Stimulated activated memory B cell treated with anti-CD40 and anti-IgM and Interleukin-4, amounts not matched to agents 10 μg/mL and 1 μg/mL and 100 μg/mL, for 72 hours (primary cell): ENCODE data around the gene STARD7.

Experiments
- ATAC-seq: fragments of 150-1000 bp; cut with Tn5 transposase; 2 replicates; pipeline ENCODE4 v1.10.0; 2021
- H3K27ac Mint-ChIP-seq: one replicate; pipeline ENCODE4 v1.8.0; 2022; ENCODE audit warnings: mild to moderate bottlenecking, mixed read lengths
- H3K27me3 Mint-ChIP-seq: one replicate; pipeline ENCODE4 v1.8.0; 2022; ENCODE audit warnings: mixed read lengths
- H3K36me3 Mint-ChIP-seq: one replicate; pipeline ENCODE4 v1.8.0; 2022; ENCODE audit warnings: mixed read lengths
- H3K4me1 Mint-ChIP-seq: one replicate; pipeline ENCODE4 v1.8.0; 2022; ENCODE audit warnings: mixed read lengths
- H3K4me3 Mint-ChIP-seq: one replicate; pipeline ENCODE4 v1.8.0; 2022; ENCODE audit warnings: mild to moderate bottlenecking, moderate library complexity, mixed read lengths
- H3K9me3 Mint-ChIP-seq: one replicate; pipeline ENCODE4 v1.8.0; 2022; ENCODE audit warnings: mixed read lengths

Gene STARD7

DNA sequence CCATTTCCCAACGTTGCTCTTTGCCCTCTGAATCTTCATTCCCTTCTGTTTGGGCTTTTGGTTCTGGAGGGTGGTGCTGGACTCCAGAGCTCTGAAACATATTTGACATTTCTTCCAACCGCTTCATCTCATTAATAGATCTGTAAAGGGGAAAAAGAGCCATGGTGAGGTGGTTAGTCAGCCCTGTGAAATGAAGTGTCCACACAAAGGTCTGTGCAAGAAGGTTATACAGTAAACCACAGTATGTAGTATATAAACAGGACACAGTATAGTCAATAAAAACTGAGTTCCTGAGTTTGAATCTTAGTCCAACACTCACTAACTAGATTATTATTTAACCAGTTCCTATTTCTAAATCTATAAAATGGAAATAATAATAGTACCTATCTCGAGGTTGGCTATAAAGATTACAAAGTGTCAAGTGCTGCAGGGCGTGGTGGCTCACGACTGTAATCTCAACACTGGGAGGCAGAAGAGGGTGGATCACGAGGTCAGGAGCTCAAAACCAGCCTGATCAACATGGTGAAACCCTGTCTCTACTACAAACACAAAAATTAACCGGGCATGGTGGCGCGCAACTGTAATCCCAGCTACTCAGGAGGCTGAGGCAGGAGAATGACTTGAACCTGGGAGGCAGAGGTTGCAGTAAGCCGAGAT, 13.1 kb downstream of the STARD7 start:
- Mint-ChIP-seq H3K36me3 (peaks cover 53% of the 10 kb centered on the region), H3K27ac (peak overlapping the region; percentile 25), H3K9me3 (no peaks in the 10 kb centered on the region), H3K4me1 (peaks cover 48% of the 10 kb centered on the region), H3K27me3 (no peaks in the 10 kb centered on the region), H3K4me3 (no peak overlapping the region)
- no peak for ATAC-seq

DNA sequence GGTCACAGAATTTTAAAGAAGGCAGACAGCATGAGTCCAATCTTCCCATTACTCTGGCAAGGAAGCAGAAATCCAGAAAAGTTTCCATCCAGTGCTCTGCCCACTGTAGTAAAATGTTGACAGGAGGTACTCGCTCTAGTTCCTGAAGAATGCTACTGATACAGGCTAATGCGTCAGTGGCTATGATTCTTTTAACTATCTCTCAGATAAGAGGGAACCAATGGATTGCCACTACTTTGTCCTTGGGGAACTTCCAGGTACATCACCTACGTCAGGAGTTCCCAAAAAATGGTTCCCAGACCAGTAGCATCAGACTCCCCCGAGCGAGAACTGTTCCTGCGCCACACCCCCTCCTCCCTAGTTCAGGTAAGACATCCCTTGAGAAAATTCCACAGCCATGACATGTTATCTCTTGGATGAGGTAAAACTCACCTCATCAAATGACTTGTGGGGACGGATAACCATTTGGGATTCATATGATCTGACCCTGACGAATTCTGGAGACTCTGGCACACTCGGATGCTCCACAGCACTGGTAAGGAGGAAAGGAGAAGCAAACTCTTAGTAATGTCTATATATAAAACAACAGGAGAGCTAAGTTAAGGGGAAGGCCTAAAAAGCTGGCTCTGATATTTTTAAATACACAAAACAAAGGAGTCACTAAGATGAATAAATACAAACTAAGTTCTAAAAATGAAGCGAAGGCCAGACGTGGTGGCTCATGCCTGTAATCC, 16.5 kb downstream of the STARD7 start:
- H3K27ac Mint-ChIP-seq = peak overlapping the region; percentile 26
- no peak overlapping the region for H3K4me3 Mint-ChIP-seq
- peaks cover 47% of the 10 kb centered on the region for H3K36me3 Mint-ChIP-seq
- no peaks in the 10 kb centered on the region for H3K9me3 Mint-ChIP-seq
- ATAC-seq = no peak
- no peaks in the 10 kb centered on the region for H3K27me3 Mint-ChIP-seq
- peaks cover 21% of the 10 kb centered on the region for H3K4me1 Mint-ChIP-seq

DNA sequence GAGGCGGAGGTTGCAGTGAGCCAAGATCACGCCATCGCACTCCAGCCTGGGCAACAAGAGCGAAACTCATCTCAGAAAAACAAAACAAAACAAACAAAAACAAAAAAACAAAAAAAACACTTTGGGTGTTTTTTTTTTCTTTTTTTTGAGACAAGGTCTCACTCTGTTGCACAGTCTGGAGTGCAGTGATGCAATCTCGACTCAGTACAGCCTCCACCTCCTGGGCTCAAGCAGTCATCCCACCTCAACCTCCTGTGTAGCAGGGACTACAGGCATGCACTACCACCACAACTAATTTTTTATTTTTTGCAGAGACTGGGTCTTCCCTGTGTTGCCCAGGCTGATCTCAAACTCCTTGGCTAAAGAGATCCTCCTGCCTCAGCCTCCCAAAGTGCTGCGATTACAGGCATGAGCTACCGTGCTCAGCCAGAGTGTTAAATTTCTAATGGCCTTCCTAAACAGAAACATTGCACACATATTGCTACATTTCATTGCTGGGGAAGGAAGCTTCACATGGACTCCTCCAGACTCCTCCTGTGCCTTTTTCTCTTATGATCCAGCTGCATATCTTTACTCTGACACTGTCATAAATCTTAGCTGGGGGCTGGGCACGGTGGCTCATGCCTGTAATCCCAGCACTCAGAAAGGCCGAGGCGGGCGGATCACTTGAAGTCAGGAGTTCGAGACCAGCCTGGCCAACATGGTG, 19.7 kb downstream of the STARD7 start:
- Mint-ChIP-seq H3K4me3 (no peak overlapping the region), H3K36me3 (peaks cover 55% of the 10 kb centered on the region), H3K4me1 (peaks cover 7% of the 10 kb centered on the region), H3K27me3 (no peaks in the 10 kb centered on the region), H3K27ac (no peak overlapping the region), H3K9me3 (no peaks in the 10 kb centered on the region)
- no peak for ATAC-seq

DNA sequence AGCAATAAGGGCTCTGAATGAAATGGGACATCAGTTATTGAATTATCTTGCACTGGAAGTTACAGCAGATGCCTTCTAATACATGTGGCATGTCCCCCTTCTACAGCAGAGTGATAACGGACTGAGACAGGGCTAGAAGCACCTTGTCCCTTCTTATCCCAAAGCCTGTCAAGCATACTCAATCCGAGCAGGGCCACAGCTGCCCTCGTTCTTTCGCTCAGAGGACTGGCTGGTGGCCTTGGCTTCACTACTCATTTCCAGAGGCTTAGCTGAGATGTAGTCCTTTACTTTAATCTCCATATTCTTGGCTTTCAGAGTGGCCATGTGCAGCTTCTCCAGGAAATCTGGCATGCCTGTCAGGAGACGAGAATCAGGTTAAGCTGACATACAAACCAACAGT, 22.1 kb downstream of the STARD7 start:
- Mint-ChIP-seq H3K36me3 (peaks cover 42% of the 10 kb centered on the region), H3K9me3 (no peaks in the 10 kb centered on the region), H3K27me3 (no peaks in the 10 kb centered on the region), H3K27ac (no peak overlapping the region), H3K4me1 (peaks cover 12% of the 10 kb centered on the region), H3K4me3 (no peak overlapping the region)
- no peak for ATAC-seq

DNA sequence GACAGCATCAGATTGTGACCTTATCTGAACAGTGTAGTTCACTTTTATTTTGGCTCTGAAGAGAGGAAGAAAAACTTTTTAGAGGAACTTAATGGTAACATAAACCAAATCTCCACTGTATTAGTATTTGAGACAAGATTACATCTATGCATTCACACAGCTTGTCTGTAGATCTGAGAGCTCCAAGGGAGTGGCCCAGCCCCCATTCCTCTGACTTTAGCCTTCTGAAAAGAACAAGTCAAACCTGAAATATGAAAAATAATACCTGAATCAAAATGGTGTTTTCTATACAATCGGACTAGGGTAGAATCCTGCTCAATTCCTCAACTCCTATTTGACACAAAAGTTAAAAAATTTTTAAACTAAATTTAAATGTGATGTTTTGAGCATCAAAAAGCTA, 23.1 kb downstream of the STARD7 start:
- no peaks in the 10 kb centered on the region for H3K9me3 Mint-ChIP-seq
- peaks cover 36% of the 10 kb centered on the region for H3K36me3 Mint-ChIP-seq
- H3K27me3 Mint-ChIP-seq = no peaks in the 10 kb centered on the region
- no peak overlapping the region for H3K4me3 Mint-ChIP-seq
- peaks cover 7% of the 10 kb centered on the region for H3K4me1 Mint-ChIP-seq
- peak overlapping the region; percentile 16 for H3K27ac Mint-ChIP-seq
- no peak for ATAC-seq

DNA sequence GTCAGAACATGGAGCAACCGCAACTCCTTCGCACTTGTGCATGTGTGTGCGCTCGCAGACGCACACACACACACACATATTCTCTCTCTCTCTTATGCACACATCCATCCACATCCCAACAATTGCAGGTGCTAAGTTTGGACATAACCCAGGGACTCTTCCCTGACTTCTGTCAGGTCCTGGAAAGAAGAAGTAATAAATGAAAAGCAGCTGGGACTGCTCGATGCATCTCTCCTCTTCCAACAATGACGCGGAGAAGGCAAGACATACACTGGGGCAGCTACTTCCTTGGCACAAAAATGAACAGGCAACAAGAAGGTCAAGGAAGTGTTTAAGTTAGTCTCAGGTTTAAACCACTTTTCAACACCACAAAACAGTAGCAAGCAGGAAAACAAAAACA, 23.6 kb downstream of the STARD7 start:
- Mint-ChIP-seq H3K27me3 (no peaks in the 10 kb centered on the region), H3K4me1 (peaks cover 7% of the 10 kb centered on the region), H3K9me3 (no peaks in the 10 kb centered on the region), H3K4me3 (no peak overlapping the region), H3K36me3 (peaks cover 36% of the 10 kb centered on the region), H3K27ac (peak overlapping the region; percentile 16)
- no peak for ATAC-seq

DNA sequence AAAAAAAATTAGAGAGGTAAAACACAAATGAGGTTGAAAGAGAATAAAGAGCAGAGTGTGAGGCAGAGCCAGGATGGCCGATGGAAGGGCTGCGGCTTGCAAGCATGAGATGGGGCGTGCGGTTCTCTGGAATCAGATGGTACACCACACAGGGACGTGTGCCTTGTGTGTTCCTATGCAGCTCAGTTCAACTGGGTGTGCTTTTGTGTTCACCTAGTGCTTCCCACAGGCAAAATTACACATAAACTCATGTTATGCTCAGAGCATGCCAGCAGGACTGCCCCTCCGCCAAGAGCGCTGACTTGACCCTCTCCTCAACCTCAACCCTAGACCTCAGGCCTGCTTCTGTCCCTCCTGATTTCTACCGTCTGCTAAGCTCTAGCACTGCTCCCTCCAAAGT, 24.4 kb downstream of the STARD7 start:
- no peak for ATAC-seq
- Mint-ChIP-seq H3K36me3 (peaks cover 33% of the 10 kb centered on the region), H3K9me3 (no peaks in the 10 kb centered on the region), H3K27ac (no peak overlapping the region), H3K27me3 (no peaks in the 10 kb centered on the region), H3K4me1 (peaks cover 7% of the 10 kb centered on the region), H3K4me3 (no peak overlapping the region)

DNA sequence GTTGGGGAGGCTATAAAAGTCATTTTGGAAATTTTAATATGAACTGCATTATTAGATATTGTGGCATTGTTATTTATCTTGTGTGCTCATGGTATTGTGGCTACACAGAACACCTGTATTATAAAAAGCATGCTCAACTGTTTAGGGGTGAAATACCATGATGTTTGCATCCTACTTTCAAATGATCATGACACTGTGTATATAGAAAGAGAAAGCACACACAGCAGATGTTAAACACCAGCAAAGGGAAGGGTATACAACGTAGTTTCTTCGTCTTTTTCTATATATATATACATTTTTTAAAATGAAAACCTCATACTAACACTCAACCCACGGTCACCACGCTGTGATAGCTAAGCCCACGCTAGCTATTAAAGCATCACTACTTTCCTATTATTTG, 27.1 kb downstream of the STARD7 start:
- Mint-ChIP-seq H3K27ac (no peak overlapping the region), H3K27me3 (no peaks in the 10 kb centered on the region), H3K4me1 (peaks cover 7% of the 10 kb centered on the region), H3K36me3 (peaks cover 31% of the 10 kb centered on the region), H3K9me3 (no peaks in the 10 kb centered on the region), H3K4me3 (no peak overlapping the region)
- ATAC-seq = no peak

DNA sequence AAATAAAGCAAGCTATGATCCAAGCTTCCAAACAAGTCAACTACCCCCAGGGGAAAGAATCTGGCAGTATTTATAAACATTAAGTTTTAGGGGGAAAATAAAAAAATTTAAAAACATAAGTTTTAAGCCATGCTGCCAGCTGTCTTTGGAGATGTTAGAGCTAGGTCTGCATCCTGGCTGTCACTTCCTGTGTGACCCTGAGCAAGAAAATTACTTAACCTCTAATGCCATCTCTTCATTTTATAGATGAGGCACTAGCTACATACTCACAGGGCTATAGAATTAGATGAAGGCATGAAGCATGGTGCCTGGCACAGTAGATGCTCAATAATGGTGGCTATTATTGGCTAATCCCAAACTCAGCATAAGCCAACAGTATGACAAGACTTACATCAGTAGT, 28.1 kb downstream of the STARD7 start:
- Mint-ChIP-seq H3K4me3 (no peak overlapping the region), H3K36me3 (peaks cover 24% of the 10 kb centered on the region), H3K9me3 (no peaks in the 10 kb centered on the region), H3K27ac (no peak overlapping the region), H3K4me1 (peaks cover 7% of the 10 kb centered on the region), H3K27me3 (no peaks in the 10 kb centered on the region)
- ATAC-seq = no peak

DNA sequence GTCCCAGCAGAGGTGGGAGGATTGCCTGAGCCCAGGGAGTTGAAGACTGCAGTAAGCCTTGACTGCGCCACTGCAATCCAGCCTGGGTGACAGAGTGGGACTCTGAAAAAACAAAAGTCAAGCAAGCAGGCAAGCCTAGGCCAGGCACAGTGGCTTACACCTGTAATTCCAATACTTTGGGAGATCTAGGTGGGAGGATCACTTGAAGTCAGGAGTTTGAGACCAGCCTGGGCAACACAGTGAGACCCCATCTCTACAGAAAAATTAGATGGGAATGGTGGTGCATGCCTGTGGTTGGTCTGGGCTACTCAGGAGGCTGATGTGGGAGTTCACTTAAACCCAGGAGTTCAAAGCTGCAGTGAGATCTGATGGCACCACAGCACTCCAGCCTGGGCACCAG, 28.6 kb downstream of the STARD7 start:
- Mint-ChIP-seq H3K27me3 (no peaks in the 10 kb centered on the region), H3K36me3 (peaks cover 19% of the 10 kb centered on the region), H3K9me3 (no peaks in the 10 kb centered on the region), H3K27ac (no peak overlapping the region), H3K4me3 (no peak overlapping the region), H3K4me1 (peaks cover 7% of the 10 kb centered on the region)
- no peak for ATAC-seq

DNA sequence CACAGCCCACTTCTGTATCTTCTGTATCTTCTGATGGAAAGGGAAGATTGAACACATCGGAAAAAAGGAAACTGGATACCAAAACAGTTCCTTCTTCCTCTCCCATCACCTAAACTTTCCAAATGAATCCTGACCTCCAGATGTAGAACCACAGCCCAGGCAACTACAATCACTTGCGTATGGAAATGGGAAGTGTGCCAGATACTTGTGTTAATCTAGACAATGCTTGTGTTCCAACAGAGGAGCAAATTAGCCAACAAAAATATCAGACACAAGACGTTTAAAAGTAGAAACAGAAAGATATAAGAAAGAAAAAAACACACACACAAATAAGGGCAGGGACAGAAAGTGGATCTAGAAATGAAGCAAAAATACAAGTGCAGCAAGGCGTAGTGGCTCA, 32.0 kb downstream of the STARD7 start:
- Mint-ChIP-seq H3K36me3 (no peaks in the 10 kb centered on the region), H3K4me1 (peaks cover 22% of the 10 kb centered on the region), H3K27me3 (no peaks in the 10 kb centered on the region), H3K9me3 (no peaks in the 10 kb centered on the region), H3K4me3 (no peak overlapping the region), H3K27ac (no peak overlapping the region)
- no peak for ATAC-seq

DNA sequence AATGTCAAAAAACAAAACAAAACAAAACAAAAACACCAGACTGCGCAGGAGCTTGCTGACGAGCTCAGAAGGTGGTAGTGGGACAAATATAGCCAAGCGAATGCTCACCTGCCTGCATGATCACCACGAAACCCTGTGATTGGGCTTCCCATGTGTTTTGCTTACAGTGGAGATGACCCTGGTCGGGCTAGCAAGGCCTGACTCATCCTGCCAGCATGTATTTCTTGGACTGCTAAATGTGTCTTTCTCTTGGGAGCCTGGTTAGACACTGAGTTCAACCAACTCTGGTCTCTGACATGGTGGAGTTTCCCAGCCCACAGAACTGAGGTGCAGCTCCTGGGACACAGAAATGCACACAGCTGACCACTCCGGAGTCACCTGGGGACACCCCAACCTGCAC, 32.7 kb downstream of the STARD7 start:
- H3K36me3 Mint-ChIP-seq = no peaks in the 10 kb centered on the region
- H3K27me3 Mint-ChIP-seq = no peaks in the 10 kb centered on the region
- H3K4me3 Mint-ChIP-seq = no peak overlapping the region
- peaks cover 22% of the 10 kb centered on the region for H3K4me1 Mint-ChIP-seq
- H3K9me3 Mint-ChIP-seq = no peaks in the 10 kb centered on the region
- H3K27ac Mint-ChIP-seq = no peak overlapping the region
- ATAC-seq = peak; percentile 36

DNA sequence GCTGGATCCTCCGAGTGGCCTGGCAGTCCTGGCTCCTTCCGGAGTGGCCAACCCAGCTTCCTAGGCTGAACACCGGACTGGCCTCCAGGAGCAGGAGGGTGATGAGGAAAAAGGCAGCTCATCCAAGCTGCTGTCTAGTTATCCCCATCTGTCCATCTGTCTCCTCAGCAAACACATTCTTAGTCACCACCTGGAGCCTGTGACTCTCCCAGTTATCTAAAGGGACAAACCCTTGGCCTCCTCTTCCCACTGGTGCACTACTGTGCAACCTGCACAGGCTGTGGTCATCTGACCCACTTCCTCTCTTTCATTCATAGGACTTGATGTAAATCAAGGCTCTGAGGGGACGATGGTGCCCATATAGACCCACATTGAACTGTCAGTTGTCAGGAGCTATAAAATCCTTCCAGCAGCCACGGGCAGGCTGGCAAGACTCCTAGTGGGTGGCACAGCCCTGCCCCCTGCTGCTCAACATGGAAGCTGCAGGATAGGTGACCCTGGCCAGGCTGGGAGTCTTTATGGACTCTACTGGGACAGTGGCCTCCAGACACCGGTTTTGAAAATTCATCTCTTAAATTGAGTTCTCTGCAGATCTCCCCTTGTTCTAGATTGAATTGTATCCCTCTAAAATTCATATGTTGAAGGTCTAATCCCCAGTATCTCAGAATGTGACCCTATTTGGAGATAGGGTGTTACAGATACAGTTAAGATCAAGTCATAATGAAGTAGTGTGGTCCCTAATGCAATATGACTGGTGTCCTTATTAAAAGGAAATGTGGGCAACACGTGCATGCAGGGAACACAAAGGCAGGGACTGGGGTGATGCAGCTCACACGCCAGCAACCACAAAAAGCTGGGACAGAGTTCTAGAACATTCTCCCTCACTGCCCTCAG, 34.1 kb downstream of the STARD7 start:
- H3K27me3 Mint-ChIP-seq = no peaks in the 10 kb centered on the region
- peak; percentile 92 for ATAC-seq
- no peaks in the 10 kb centered on the region for H3K9me3 Mint-ChIP-seq
- H3K4me3 Mint-ChIP-seq = peak overlapping the region; percentile 14
- peak overlapping the region; percentile 46 for H3K27ac Mint-ChIP-seq
- no peaks in the 10 kb centered on the region for H3K36me3 Mint-ChIP-seq
- peaks cover 22% of the 10 kb centered on the region for H3K4me1 Mint-ChIP-seq

DNA sequence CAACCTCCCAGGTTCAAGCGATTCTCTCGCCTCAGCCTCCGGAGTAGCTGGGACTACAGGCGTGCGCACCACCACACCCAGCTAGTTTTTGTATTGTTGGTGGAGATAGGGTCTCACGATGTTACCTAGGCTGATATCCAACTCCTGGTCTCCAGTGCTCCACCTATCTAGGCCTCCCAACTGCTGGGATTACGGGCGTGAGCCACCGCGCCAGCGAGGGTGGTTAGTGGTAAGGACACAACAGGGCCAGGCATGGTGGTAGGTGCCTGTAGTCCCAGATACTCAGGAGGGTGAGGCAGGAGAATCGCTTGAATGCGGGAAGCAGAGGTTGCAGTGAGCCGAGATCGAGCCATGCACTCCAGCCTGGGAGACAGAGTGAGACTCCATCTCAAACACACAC, 36.8 kb downstream of the STARD7 start:
- H3K9me3 Mint-ChIP-seq = no peaks in the 10 kb centered on the region
- H3K27me3 Mint-ChIP-seq = no peaks in the 10 kb centered on the region
- ATAC-seq = no peak
- no peaks in the 10 kb centered on the region for H3K36me3 Mint-ChIP-seq
- H3K27ac Mint-ChIP-seq = no peak overlapping the region
- H3K4me3 Mint-ChIP-seq = no peak overlapping the region
- H3K4me1 Mint-ChIP-seq = peaks cover 28% of the 10 kb centered on the region

DNA sequence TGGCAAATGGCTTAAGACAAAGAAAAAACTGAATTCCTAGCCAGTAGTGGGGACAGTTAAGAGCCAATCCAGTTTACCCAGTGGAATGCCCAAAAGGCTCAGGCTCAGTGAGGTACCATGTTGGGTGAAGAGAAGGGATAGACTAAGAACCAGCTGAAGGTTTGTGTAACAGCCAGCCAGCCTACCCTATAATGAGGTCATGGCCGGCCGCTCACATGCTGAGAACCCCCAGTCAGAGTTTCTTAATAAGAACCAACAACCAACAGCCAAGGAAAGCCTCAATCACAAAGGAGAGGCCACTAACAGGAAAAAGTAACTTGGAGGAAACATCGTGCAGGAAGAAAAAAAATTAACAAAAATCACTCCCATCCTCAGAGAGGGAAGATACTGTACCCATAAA, 38.0 kb downstream of the STARD7 start:
- H3K9me3 Mint-ChIP-seq = no peaks in the 10 kb centered on the region
- H3K4me3 Mint-ChIP-seq = no peak overlapping the region
- no peaks in the 10 kb centered on the region for H3K27me3 Mint-ChIP-seq
- H3K4me1 Mint-ChIP-seq = peaks cover 28% of the 10 kb centered on the region
- no peak overlapping the region for H3K27ac Mint-ChIP-seq
- no peaks in the 10 kb centered on the region for H3K36me3 Mint-ChIP-seq
- ATAC-seq = no peak
